Frontal cortex (tissue), 1 donor: Measurements from ENCODE around the gene NEUROG3. TPM values are rescaled to one million over a fixed set of nuclear protein-coding genes. Genes with fewer than 3 reads are reported as not detected.

Experiments used
- total RNA-seq: library from RNA; depleted of rRNA; stranded (reverse); fragments of >200 nt; gene quantifications from one replicate; pipeline ENCODE4 v1.2.3, GENCODE V29; 2014

Gene NEUROG3
- total RNA-seq, 1 donor from 2014 or later: not detected

Other genes with a start within 250 kb of the NEUROG3 start
- gene TACR2, start 156.5 kb downstream of the NEUROG3 start, total RNA-seq: 0.82 TPM
- 5.7 TPM for gene TSPAN15, start 122.0 kb downstream of the NEUROG3 start, total RNA-seq
- gene FAM241B, start 56.8 kb upstream of the NEUROG3 start, total RNA-seq: 13.9 TPM
- 2.0 TPM for gene COL13A1, start 228.5 kb upstream of the NEUROG3 start, total RNA-seq